SK-N-SH (cell line): ENCODE results near the gene HOXC10. TPM values are rescaled to one million over a fixed set of nuclear protein-coding genes. Genes with fewer than 3 reads are reported as not detected.

ENCODE experiments used
- CTCF ChIA-PET: fragments of 300-600, 350-600 bp; formaldehyde crosslinking; extraction: SDS; loops from one replicate; lab custom pipeline; 2021; lab: Yijun Ruan, JAX
- POLR2A ChIA-PET: fragments of 350-600 bp; sonication (Branson Sonifier 250); formaldehyde crosslinking; extraction: SDS; loops from one replicate; lab custom pipeline; 2020; ENCODE audit warnings: antibody characterized with exemption, inconsistent platforms; lab: Yijun Ruan, JAX
- DNase-seq: peaks from one replicate; pipeline ENCODE4 v3.0.0; 2012
- H2AFZ ChIP-seq: fragments of 200-600 bp; sonication (generic); 2 replicates; pipeline ENCODE4 v1.8.1; 2016; ENCODE audit warnings: antibody characterized with exemption, mild to moderate bottlenecking, low read depth
- H3F3A ChIP-seq: fragments of 200-600 bp; sonication (generic); replicated peaks from 2 replicates; pipeline ENCODE3; 2016; ENCODE audit warnings: antibody characterized with exemption, mild to moderate bottlenecking; ENCODE audit not compliant: insufficient read depth
- H3K27ac ChIP-seq, 2 experiments: fragments of 200-500 bp in 1 of 2; fragments of 200-600 bp in 1 of 2; sonication (Bioruptor generic) in 1 of 2; sonication (generic), shearing (Covaris generic) in 1 of 2; 2 replicates each; pipeline versions ENCODE4 v1.5.1 to v1.6.1; 2014 to 2016; ENCODE audit warnings: low read depth in 2 of 2, inconsistent platforms in 1 of 2, low read length in 1 of 2, mild to moderate bottlenecking in 1 of 2, mixed read lengths in 1 of 2
- H3K27me3 ChIP-seq: fragments of 200-600 bp; sonication (generic), shearing (Covaris generic); 2 replicates; pipeline ENCODE4 v1.6.1; 2016; ENCODE audit warnings: mixed run types; ENCODE audit not compliant: insufficient read depth
- H3K36me3 ChIP-seq, 2 experiments: fragments of 200-500 bp in 1 of 2; fragments of 200-600 bp in 1 of 2; sonication (Bioruptor generic) in 1 of 2; sonication (generic) in 1 of 2; replicated peaks in 1 of 2; 2 replicates each; pipeline versions ENCODE3 to v1.5.1; 2014 to 2016; ENCODE audit warnings: low read length in 1 of 2, mild to moderate bottlenecking in 1 of 2; ENCODE audit not compliant: insufficient read depth in 2 of 2, control insufficient read depth in 1 of 2
- H3K4me1 ChIP-seq, 2 experiments: fragments of 200-500 bp in 1 of 2; fragments of 200-600 bp in 1 of 2; sonication (Bioruptor generic) in 1 of 2; sonication (generic), shearing (Covaris generic) in 1 of 2; 2 replicates each; pipeline versions ENCODE4 v1.5.1 to v1.6.1; 2014 to 2016; ENCODE audit warnings: low read depth in 1 of 2, low read length in 1 of 2, mixed run types in 1 of 2; ENCODE audit not compliant: insufficient read depth in 2 of 2, control insufficient read depth in 1 of 2
- H3K4me2 ChIP-seq: fragments of 200-600 bp; sonication (generic), shearing (Covaris generic); 2 replicates; pipeline ENCODE4 v1.6.1; 2017; ENCODE audit warnings: mixed run types
- H3K4me3 ChIP-seq, 2 experiments: fragments of 200-500 bp in 1 of 2; fragments of 200-600 bp in 1 of 2; sonication (Bioruptor generic) in 1 of 2; sonication (generic), shearing (Covaris generic) in 1 of 2; 2 replicates each; pipeline versions ENCODE4 v1.5.1 to v1.8.1; 2014 to 2016; ENCODE audit warnings: low read depth in 2 of 2, inconsistent platforms in 1 of 2, low read length in 1 of 2, mild to moderate bottlenecking in 1 of 2, mixed read lengths in 1 of 2, moderate library complexity in 1 of 2
- H3K79me2 ChIP-seq: fragments of 200-600 bp; sonication (generic); 2 replicates; pipeline ENCODE4 v1.8.1; 2017; ENCODE audit warnings: mild to moderate bottlenecking; ENCODE audit not compliant: insufficient read depth
- H3K9ac ChIP-seq: fragments of 200-600 bp; sonication (generic); 2 replicates; pipeline ENCODE4 v1.6.1; 2017; ENCODE audit warnings: mixed run types
- H3K9me2 ChIP-seq: fragments of 200-600 bp; sonication (generic); 2 replicates; pipeline ENCODE4 v1.6.1; 2017; ENCODE audit warnings: mixed run types
- H3K9me3 ChIP-seq: fragments of 200-600 bp; sonication (generic); 2 replicates; pipeline ENCODE4 v1.6.1; 2017; ENCODE audit warnings: mixed run types, mild to moderate bottlenecking, moderate library complexity
- H4K20me1 ChIP-seq: fragments of 200-600 bp; sonication (generic); 2 replicates; pipeline ENCODE4 v1.6.1; 2017; ENCODE audit warnings: mild to moderate bottlenecking, mixed run types; ENCODE audit not compliant: insufficient read depth
- CHD2 ChIP-seq: fragments of 150-350 bp; IDR thresholded peaks from 2 replicates; pipeline ENCODE4 v1.6.1; 2018; ENCODE audit warnings: low read length; ENCODE audit not compliant: partially characterized antibody
- CTCF ChIP-seq: fragments of 200-600 bp; sonication (generic); IDR thresholded peaks from 2 replicates; pipeline ENCODE4 v1.6.1; 2017; ENCODE audit warnings: antibody characterized with exemption, mild to moderate bottlenecking, moderate library complexity
- ELF1 ChIP-seq: IDR thresholded peaks from 2 replicates; pipeline ENCODE4 v1.4.0; 2012
- EP300 ChIP-seq, 2 experiments: IDR thresholded peaks; 2 replicates each; pipeline versions ENCODE4 v1.4.0 to v1.6.1; 2012; ENCODE audit warnings: borderline replicate concordance in 1 of 2, low read depth in 1 of 2, low read length in 1 of 2
- EZH2phosphoT487 ChIP-seq: fragments of 200-600 bp; sonication (generic); IDR thresholded peaks from 2 replicates; pipeline ENCODE4 v1.6.1; 2017; ENCODE audit warnings: low read depth, mixed run types, mild to moderate bottlenecking, antibody characterized with exemption, moderate library complexity, borderline replicate concordance
- FOXJ3 ChIP-seq: sonication (generic); formaldehyde crosslinking; IDR thresholded peaks from 2 replicates; pipeline ENCODE4 v1.5.1; 2020; ENCODE audit warnings: mild to moderate bottlenecking, missing genetic modification reagents
- GABPA ChIP-seq: IDR thresholded peaks from 2 replicates; pipeline ENCODE4 v1.4.0; 2012; ENCODE audit warnings: low read depth, mild to moderate bottlenecking
- GATA2 ChIP-seq: sonication (generic); formaldehyde crosslinking; IDR thresholded peaks from 2 replicates; pipeline ENCODE4 v1.5.0; 2020; ENCODE audit warnings: mild to moderate bottlenecking, missing genetic modification reagents
- JUND ChIP-seq: IDR thresholded peaks from 2 replicates; pipeline ENCODE4 v1.4.0; 2012
- MXI1 ChIP-seq: IDR thresholded peaks from 2 replicates; pipeline ENCODE4 v1.6.1; 2012; ENCODE audit warnings: mild to moderate bottlenecking, low read depth, low read length, improper control_type of control experiment
- NFIC ChIP-seq: IDR thresholded peaks from 2 replicates; pipeline ENCODE4 v1.4.0; 2012; ENCODE audit warnings: borderline replicate concordance
- NRF1 ChIP-seq: IDR thresholded peaks from 2 replicates; pipeline ENCODE4 v1.6.1; 2012; ENCODE audit warnings: low read depth, mild to moderate bottlenecking, low read length
- POLR2AphosphoS5 ChIP-seq: IDR thresholded peaks from 2 replicates; pipeline ENCODE4 v1.6.1; 2012; ENCODE audit warnings: low read depth, low read length
- RAD21 ChIP-seq: IDR thresholded peaks from 2 replicates; pipeline ENCODE4 v1.6.1; 2012; ENCODE audit warnings: mild to moderate bottlenecking, low read length
- RCOR1 ChIP-seq: fragments of 150-350 bp; IDR thresholded peaks from 2 replicates; pipeline ENCODE4 v1.6.1; 2017; ENCODE audit warnings: antibody characterized with exemption, low read length
- RFX5 ChIP-seq: IDR thresholded peaks from 2 replicates; pipeline ENCODE4 v1.6.1; 2012; ENCODE audit warnings: mild to moderate bottlenecking, improper control_type of control experiment, low read length
- RXRA ChIP-seq: IDR thresholded peaks from 2 replicates; pipeline ENCODE4 v1.4.0; 2012; ENCODE audit warnings: low read depth, mild to moderate bottlenecking, borderline replicate concordance
- TEAD4 ChIP-seq: IDR thresholded peaks from 2 replicates; pipeline ENCODE4 v1.4.0; 2012; ENCODE audit warnings: mild to moderate bottlenecking, borderline replicate concordance; ENCODE audit not compliant: insufficient read depth
- WGBS: methylation state at CpG from one replicate; pipeline ENCODE4 v1.1.6; 2017; ENCODE audit warnings: low lambda C conversion rate; 5-methylcytosine and 5-hydroxymethylcytosine counted together
- polyA plus RNA-seq, 3 experiments: library from polyadenylated mRNA; depleted of rRNA; stranded (reverse); fragments of >200 nt; gene quantifications; 2 replicates each; pipeline ENCODE4 v1.2.3, GENCODE V29; 2012
- TF ChIP-seq, protein P1 (sequence below): fragments of 150-350 bp; IDR thresholded peaks from 2 replicates; pipeline ENCODE4 v1.6.1; 2016; ENCODE audit warnings: mild to moderate bottlenecking, low read depth, low read length
- TF ChIP-seq, protein P2 (sequence below): IDR thresholded peaks from 2 replicates; pipeline ENCODE4; 2012
- TF ChIP-seq, protein P3 (sequence below): IDR thresholded peaks from 2 replicates; pipeline ENCODE4 v1.4.0; 2012; ENCODE audit warnings: low read depth

Gene HOXC10
- polyA plus RNA-seq, 1 of the 3 experiments (the other 2 are of a cell fraction), result 0.03 TPM

- Histone ChIP-seq H3K27me3 (peaks cover 95% of the 10 kb centered on the region), H3K79me2 (no peaks in the 10 kb centered on the region), H3K4me3 (no peak overlapping the region), H3K27ac (no peak overlapping the region), H3K4me2 (no peak overlapping the region), H2AFZ (no peak overlapping the region), H3K9ac (no peak overlapping the region), H3K36me3 (no peaks in the 10 kb centered on the region), H3K9me3 (no peaks in the 10 kb centered on the region), H3K9me2 (no peaks in the 10 kb centered on the region), H3K4me1 (peaks cover 0 to 12% of the 10 kb centered on the region in 2 experiments; a peak in 1 of 4 replicates), H3F3A (no peaks in the 10 kb centered on the region), H4K20me1 (no peaks in the 10 kb centered on the region)
- POLR2A ChIA-PET, result interaction anchor here (0.6 kb wide), 1 partner anchor 15 kb away, joined by 3 read pairs; no protein-coding TSS in a partner anchor
- DNase-seq, result no peak
- TF ChIP-seq CHD2, result no peak
- no peak for TF ChIP-seq GABPA
- TF ChIP-seq EZH2phosphoT487, result peak; percentile 86; the same call in 1 of the 2 replicates
- 28% methylated on average over 27 of the region's 30 CpGs for WGBS
- CTCF ChIA-PET, result interaction anchor here (1.1 to 12.8 kb wide), 29 partner anchors 9 to 407 kb away, joined by 3 to 194 read pairs (median 6); partner anchors contain the start of genes HOTAIR, HOXC11, HOXC12 and HOXC9
These were observed 885 bp upstream of the HOXC10 start for GRCh38 chr12:53983950-53984572.

- TF ChIP-seq TEAD4 (no peak), JUND (no peak), NRF1 (no peak), RFX5 (no peak), CHD2 (no peak), MXI1 (no peak), FOXJ3 (CRISPR knock-in tag) (no peak), RAD21 (no peak), POLR2AphosphoS5 (no peak), NFIC (no peak), RXRA (no peak), ELF1 (no peak), CTCF (no peak), RCOR1 (no peak), GATA2 (no peak), EP300 (IDR thresholded peaks at IDR 0.05; ENCODE audit: borderline replicate concordance in 1 of 2, low read depth in 1 of 2, low read length in 1 of 2) (no peak), EZH2phosphoT487 (no peak)
- TF ChIP-seq, protein P1, sequence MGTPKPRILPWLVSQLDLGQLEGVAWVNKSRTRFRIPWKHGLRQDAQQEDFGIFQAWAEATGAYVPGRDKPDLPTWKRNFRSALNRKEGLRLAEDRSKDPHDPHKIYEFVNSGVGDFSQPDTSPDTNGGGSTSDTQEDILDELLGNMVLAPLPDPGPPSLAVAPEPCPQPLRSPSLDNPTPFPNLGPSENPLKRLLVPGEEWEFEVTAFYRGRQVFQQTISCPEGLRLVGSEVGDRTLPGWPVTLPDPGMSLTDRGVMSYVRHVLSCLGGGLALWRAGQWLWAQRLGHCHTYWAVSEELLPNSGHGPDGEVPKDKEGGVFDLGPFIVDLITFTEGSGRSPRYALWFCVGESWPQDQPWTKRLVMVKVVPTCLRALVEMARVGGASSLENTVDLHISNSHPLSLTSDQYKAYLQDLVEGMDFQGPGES, result no peak
- TF ChIP-seq, protein P2, sequence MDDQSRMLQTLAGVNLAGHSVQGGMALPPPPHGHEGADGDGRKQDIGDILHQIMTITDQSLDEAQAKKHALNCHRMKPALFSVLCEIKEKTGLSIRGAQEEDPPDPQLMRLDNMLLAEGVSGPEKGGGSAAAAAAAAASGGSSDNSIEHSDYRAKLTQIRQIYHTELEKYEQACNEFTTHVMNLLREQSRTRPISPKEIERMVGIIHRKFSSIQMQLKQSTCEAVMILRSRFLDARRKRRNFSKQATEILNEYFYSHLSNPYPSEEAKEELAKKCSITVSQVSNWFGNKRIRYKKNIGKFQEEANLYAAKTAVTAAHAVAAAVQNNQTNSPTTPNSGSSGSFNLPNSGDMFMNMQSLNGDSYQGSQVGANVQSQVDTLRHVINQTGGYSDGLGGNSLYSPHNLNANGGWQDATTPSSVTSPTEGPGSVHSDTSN, result no peak
- TF ChIP-seq, protein P3, sequence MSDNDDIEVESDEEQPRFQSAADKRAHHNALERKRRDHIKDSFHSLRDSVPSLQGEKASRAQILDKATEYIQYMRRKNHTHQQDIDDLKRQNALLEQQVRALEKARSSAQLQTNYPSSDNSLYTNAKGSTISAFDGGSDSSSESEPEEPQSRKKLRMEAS, result no peak
- Histone ChIP-seq H2AFZ (no peak overlapping the region), H3K79me2 (no peaks in the 10 kb centered on the region), H3K27me3 (peaks cover 95% of the 10 kb centered on the region), H3K9me3 (no peaks in the 10 kb centered on the region), H3K9ac (no peak overlapping the region), H3K4me3 (peak overlapping the region; percentile 12 to 41; a peak in 2 of 4 replicates), H3K4me1 (peaks cover 0 to 12% of the 10 kb centered on the region in 2 experiments; a peak in 1 of 4 replicates), H3K27ac (no peak overlapping the region), H3F3A (no peaks in the 10 kb centered on the region), H3K36me3 (no peaks in the 10 kb centered on the region), H3K9me2 (no peaks in the 10 kb centered on the region), H4K20me1 (no peaks in the 10 kb centered on the region), H3K4me2 (peak overlapping the region; percentile 95)
- ChIA-PET CTCF (interaction anchor here (0.6 to 12.8 kb wide), 38 partner anchors 14 to 406 kb away, joined by 3 to 194 read pairs (median 5); partner anchors contain the start of genes HOTAIR, HOXC11, HOXC12 and HOXC5), POLR2A (interaction anchor here (1.1 kb wide), 1 partner anchor 230 kb away, joined by 3 read pairs; no protein-coding TSS in a partner anchor)
- 33% methylated on average over 3 of the region's 21 CpGs for WGBS
- no peak for DNase-seq
These were observed 697 bp downstream of the HOXC10 start for GRCh38 chr12:53985692-53985993.
